GM19099 (cell line): ENCODE results near the gene TPK1.

Source experiments
- POLR2A ChIP-seq: IDR thresholded peaks from 3 replicates; pipeline ENCODE4 v1.6.1; 2011; ENCODE audit warnings: low read depth; ENCODE audit not compliant: insufficient read length; ENCODE audit errors: extremely low read depth

The TPK1 gene

GRCh38 chr7:144805627-144806239 is 30.1 kb downstream of the TPK1 start:
- TF ChIP-seq POLR2A = no peak

- TF ChIP-seq POLR2A = no peak
Observed at GRCh38 chr7:144796919-144797318, 38.9 kb downstream of the TPK1 start.

GRCh38 chr7:144792050-144792449 is 43.8 kb downstream of the TPK1 start:
- TF ChIP-seq POLR2A = no peak

DNA sequence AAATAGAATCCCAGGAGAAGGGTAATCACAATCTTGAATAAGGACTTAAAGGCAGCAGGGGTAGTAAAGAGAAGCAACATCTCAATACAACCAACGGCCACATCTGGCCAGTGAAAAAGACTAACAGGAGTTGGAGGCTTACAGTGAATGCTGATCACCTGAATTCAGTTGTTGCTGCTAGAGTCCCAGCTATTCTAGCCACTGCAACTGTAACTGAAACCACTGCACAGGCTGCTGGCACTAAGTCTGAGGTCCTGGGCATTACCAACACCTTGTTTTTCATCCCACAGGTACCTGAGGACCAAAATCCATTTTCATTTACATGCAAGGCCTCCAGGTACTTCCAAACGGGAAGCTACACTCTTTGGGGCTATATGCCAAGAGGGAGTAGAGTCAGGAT is 44.4 kb downstream of the TPK1 start:
- TF ChIP-seq POLR2A = no peak

DNA sequence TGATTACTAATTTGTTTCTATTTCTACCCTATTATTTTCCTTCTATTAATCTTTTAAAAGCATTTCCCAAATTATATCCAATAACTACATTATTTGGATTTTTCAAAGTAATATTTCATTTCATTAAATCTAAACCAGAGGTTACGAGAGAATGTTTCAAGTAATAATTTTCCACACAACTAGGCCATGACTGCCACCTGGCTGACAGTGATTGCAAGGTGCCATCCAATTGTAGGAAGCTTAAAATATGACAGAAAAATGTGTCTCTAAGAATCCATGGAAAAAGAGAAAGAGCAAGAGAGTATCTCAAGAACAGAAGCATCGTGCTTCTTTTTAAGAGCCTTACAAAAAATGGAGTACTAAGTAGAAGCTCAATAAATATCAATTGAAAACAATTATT is 48.7 kb downstream of the TPK1 start:
- TF ChIP-seq POLR2A = no peak

GRCh38 chr7:144786522-144786921 is 49.3 kb downstream of the TPK1 start:
- no peak for TF ChIP-seq POLR2A

DNA sequence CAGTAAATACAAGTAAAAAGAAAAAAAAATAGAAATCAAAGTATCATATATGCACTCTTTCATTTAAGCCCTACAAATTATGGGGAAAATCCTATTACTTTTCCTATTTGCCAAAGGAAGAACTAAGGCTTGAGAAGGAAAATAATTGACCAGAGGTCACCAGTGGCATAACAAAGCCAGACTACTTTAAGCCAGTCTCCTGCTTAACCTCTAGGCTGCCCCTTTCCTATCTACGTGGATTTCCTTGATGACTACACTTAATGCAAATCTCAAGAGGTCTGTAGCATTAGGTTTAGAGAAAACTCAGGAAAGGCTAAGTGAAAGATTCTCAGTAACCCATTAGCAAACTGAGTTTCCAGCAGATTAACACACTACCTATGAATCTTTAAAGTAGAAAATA is 49.8 kb downstream of the TPK1 start:
- TF ChIP-seq POLR2A = no peak

GRCh38 chr7:144785521-144785920 is 50.3 kb downstream of the TPK1 start:
- no peak for TF ChIP-seq POLR2A

DNA sequence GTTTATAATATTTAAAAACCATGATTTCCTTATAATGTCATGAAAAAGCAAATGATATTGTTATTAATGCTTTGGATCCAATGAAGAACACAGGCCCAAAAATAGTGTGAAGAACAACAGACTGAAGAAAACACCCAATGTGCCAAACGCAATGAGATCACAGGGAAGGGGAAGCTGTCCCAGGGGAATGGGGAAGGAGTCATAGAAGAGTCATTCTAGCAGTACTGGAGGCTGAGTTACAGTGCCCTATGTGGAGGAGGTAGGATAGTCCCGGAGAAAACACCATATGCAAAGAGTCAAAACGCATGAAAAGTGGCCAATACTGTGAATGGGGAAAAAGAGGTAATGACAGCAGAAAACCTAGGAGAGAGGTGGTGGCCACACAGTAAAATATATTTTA is 50.9 kb downstream of the TPK1 start:
- TF ChIP-seq POLR2A = no peak

DNA sequence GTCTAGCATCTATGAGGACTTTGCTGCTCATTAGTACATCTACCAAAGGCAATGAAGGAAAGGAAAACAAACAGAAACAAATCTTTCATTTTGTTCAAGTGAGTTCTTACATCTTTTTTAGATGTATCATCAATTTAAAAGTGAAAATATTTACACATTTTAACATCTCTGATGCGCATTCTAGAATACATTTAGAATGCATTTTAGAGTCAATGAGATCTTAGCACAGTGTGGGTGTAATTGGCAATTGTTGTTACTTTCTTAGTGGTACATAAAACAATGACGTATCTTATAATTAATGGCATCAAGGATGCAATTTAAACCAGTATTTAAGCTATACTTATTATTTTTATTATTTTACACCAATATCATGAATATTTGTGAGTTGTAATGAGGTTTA is 51.4 kb downstream of the TPK1 start:
- TF ChIP-seq POLR2A = no peak

DNA sequence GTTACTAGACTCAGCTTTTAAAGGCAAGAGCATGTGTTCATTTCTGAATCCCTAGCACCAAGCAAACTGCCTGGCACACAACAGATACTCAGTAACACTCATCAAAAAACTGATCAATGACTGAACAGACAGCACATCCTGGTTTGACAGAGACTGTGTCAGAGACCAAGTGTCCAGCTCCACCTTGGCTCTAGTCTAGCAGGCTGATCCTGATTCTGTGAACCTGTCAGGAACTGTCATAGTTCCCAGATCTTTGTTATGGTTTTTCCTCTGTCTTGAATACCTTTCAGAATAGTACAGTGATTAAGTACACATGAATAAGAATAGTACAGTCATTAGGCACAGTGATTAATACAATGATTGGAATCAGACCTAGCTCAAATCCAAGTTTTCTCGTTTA is 53.0 kb downstream of the TPK1 start:
- TF ChIP-seq POLR2A = no peak

- no peak for TF ChIP-seq POLR2A
Observed at GRCh38 chr7:144780071-144780608, 55.7 kb downstream of the TPK1 start.

DNA sequence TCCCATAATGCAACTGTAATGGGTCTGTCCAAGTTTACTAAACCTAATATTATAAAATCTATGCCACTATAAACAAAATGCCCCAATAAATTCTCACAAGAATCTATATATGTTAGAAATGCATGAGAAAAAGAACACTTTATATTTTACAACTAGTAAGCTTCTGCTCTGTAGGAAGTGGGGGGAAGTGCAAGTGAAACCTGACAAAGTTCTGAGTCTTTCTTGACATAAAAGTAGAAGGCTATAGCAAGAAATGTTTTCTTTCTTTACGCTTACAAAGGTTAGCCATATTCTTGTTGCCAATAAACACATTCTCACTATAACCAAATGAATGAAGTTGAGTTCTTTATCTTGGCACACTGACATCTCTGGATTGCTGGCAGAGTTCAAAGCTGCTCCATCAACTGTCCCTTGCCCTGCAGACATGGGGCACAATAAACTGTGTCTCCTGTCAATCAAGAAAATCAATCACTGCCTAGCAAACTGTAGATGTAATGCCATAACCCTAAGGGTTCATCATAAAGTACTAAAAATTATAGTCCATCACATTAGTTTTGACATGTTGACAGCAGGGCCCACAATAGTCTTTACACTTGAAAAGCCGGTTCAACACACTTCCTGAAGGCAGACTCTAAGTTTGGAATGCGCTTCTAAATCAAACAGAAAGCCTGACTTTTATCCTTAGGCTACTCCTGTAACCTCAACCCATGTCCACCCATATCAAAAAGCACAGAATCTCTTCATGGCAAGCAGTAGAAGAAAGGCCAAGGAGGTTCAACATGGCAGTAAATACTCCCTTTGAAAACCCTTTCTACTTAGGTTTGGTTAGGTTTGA is 58.6 kb downstream of the TPK1 start:
- no peak for TF ChIP-seq POLR2A

- TF ChIP-seq POLR2A = no peak
Observed at GRCh38 chr7:144776447-144776846, 59.4 kb downstream of the TPK1 start.

- no peak for TF ChIP-seq POLR2A
Observed at GRCh38 chr7:144775749-144776148, 60.1 kb downstream of the TPK1 start.

DNA sequence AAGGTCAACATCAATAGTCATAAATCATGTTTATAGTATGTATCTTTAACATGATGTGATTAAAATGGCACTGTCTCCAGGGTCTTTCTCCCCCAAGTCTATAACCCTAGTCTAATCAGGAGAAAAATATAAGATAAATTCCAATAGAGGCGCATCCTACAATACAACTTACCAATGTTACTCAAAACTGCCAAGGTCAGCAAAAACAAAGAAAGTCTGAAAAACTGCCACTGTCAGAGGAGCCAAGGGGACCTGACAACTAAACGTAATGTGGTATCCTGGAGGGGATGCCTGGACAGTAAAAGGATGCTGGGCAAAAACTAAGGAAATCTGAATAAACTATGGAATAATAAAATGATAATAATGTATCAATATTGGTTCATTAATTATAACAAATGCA is 63.9 kb downstream of the TPK1 start:
- TF ChIP-seq POLR2A = no peak

GRCh38 chr7:144771174-144771573 is 64.7 kb downstream of the TPK1 start:
- no peak for TF ChIP-seq POLR2A

GRCh38 chr7:144769352-144769751 is 66.5 kb downstream of the TPK1 start:
- no peak for TF ChIP-seq POLR2A
